IMR-90 (cell line): ENCODE results near the gene CCL13. TPM values are rescaled to one million over a fixed set of nuclear protein-coding genes. Genes with fewer than 3 reads are reported as not detected.

ENCODE experiments used
- ATAC-seq: fragments of 200-7000 bp; cut with Tn5 transposase; 2 replicates; pipeline ENCODE4 v1.9.1; 2020; ENCODE audit warnings: low read depth, mild to moderate bottlenecking, moderate library complexity
- BruUV-seq: library from RNA; stranded (reverse); fragments of 400-500 nt; replicated peaks from 2 replicates; lab custom pipeline; 2021; lab: Mats Ljungman, UMichigan
- CTCF ChIA-PET: fragments of 300-600 bp; formaldehyde crosslinking; extraction: SDS; loops from one replicate; lab custom pipeline; 2021; ENCODE audit warnings: antibody characterized with exemption; lab: Yijun Ruan, JAX
- POLR2A ChIA-PET: fragments of 300-600 bp; sonication (Branson Sonifier 250); formaldehyde crosslinking; loops from one replicate; lab custom pipeline; 2022; ENCODE audit warnings: antibody characterized with exemption; ENCODE audit not compliant: unreplicated experiment; lab: Charles Lee
- DNase-seq: peaks from one replicate; pipeline ENCODE4 v3.0.0; 2013
- H2AFZ ChIP-seq: replicated peaks from 2 replicates; pipeline ENCODE3; 2013; ENCODE audit warnings: low read length, mild to moderate bottlenecking; ENCODE audit not compliant: poor library complexity
- H2AK5ac ChIP-seq: 2 replicates; pipeline ENCODE4 v1.6.1; 2013; ENCODE audit warnings: low read depth, low read length, inconsistent platforms
- H2AK9ac ChIP-seq: replicated peaks from 2 replicates; pipeline ENCODE3; 2013; ENCODE audit warnings: mild to moderate bottlenecking, low read depth, low read length, moderate library complexity; ENCODE audit not compliant: poor library complexity
- H2BK120ac ChIP-seq: 2 replicates; pipeline ENCODE4 v1.6.1; 2013; ENCODE audit warnings: low read depth, low read length, inconsistent platforms
- H2BK15ac ChIP-seq: 3 replicates; pipeline ENCODE4 v1.6.1; 2013; ENCODE audit warnings: low read depth, low read length, inconsistent platforms
- H2BK20ac ChIP-seq: 2 replicates; pipeline ENCODE4 v1.6.1; 2013; ENCODE audit warnings: low read depth, mild to moderate bottlenecking, inconsistent platforms, low read length, moderate library complexity
- H2BK5ac ChIP-seq: 2 replicates; pipeline ENCODE4 v1.6.1; 2013; ENCODE audit warnings: mild to moderate bottlenecking, low read depth, low read length, inconsistent platforms; ENCODE audit not compliant: poor library complexity, severe bottlenecking
- H3K14ac ChIP-seq: replicated peaks from 2 replicates; pipeline ENCODE4 v1.6.1; 2013; ENCODE audit warnings: low read depth, low read length, inconsistent platforms
- H3K18ac ChIP-seq: 2 replicates; pipeline ENCODE4 v1.6.1; 2013; ENCODE audit warnings: low read depth, low read length, control low read depth
- H3K23ac ChIP-seq: 2 replicates; pipeline ENCODE4 v1.6.1; 2013; ENCODE audit warnings: low read depth, low read length, inconsistent platforms
- H3K27ac ChIP-seq: 2 replicates; pipeline ENCODE4 v1.5.1; 2013; ENCODE audit warnings: mild to moderate bottlenecking, control low read depth, low read length; ENCODE audit not compliant: insufficient read depth
- H3K27me3 ChIP-seq: 2 replicates; pipeline ENCODE4 v1.6.1; 2013; ENCODE audit warnings: low read length; ENCODE audit not compliant: control insufficient read depth, insufficient read depth
- H3K36me3 ChIP-seq: 2 replicates; pipeline ENCODE4 v1.6.1; 2013; ENCODE audit warnings: low read length, mixed read lengths; ENCODE audit not compliant: control insufficient read depth, insufficient read depth
- H3K4ac ChIP-seq: 2 replicates; pipeline ENCODE4 v1.6.1; 2013; ENCODE audit warnings: low read depth, low read length, inconsistent platforms
- H3K4me1 ChIP-seq: 2 replicates; pipeline ENCODE4 v1.6.1; 2013; ENCODE audit warnings: low read length, mixed read lengths; ENCODE audit not compliant: control insufficient read depth, insufficient read depth
- H3K4me2 ChIP-seq: 2 replicates; pipeline ENCODE4 v1.6.1; 2013; ENCODE audit warnings: low read depth, mild to moderate bottlenecking, control low read depth, low read length, moderate library complexity
- H3K4me3 ChIP-seq: 2 replicates; pipeline ENCODE4 v1.5.1; 2013; ENCODE audit warnings: low read depth, mild to moderate bottlenecking, control low read depth, low read length, moderate library complexity; ENCODE audit not compliant: insufficient read depth
- H3K56ac ChIP-seq: 2 replicates; pipeline ENCODE4 v1.6.1; 2013; ENCODE audit warnings: low read length, inconsistent platforms; ENCODE audit not compliant: insufficient read depth; ENCODE audit errors: extremely low read depth
- H3K79me1 ChIP-seq, 2 experiments: 2 replicates each; pipeline ENCODE4 v1.6.1; 2013; ENCODE audit warnings: low read length in 2 of 2, inconsistent platforms in 1 of 2, low read depth in 1 of 2
- H3K9ac ChIP-seq: 2 replicates; pipeline ENCODE4 v1.6.1; 2013; ENCODE audit warnings: low read depth, low read length, control low read depth
- H3K9me1 ChIP-seq: 2 replicates; pipeline ENCODE4 v1.6.1; 2013; ENCODE audit warnings: low read length, inconsistent platforms; ENCODE audit not compliant: insufficient read depth
- H3K9me3 ChIP-seq: 2 replicates; pipeline ENCODE4 v1.6.1; 2013; ENCODE audit warnings: low read length; ENCODE audit not compliant: control insufficient read depth, insufficient read depth
- H4K20me1 ChIP-seq: 2 replicates; pipeline ENCODE4 v1.6.1; 2013; ENCODE audit warnings: low read length, inconsistent platforms; ENCODE audit not compliant: insufficient read depth
- H4K5ac ChIP-seq: 2 replicates; pipeline ENCODE4 v1.6.1; 2013; ENCODE audit warnings: mild to moderate bottlenecking, low read depth, low read length, control low read depth
- H4K8ac ChIP-seq, 2 experiments: 2 replicates each; pipeline ENCODE4 v1.6.1; 2013; ENCODE audit warnings: low read depth in 2 of 2, low read length in 2 of 2, control low read depth in 1 of 2, inconsistent platforms in 1 of 2
- H4K91ac ChIP-seq: 2 replicates; pipeline ENCODE4 v1.6.1; 2013; ENCODE audit warnings: low read depth, low read length, inconsistent platforms; ENCODE audit not compliant: insufficient read depth
- BHLHE40 ChIP-seq: fragments of 150-350 bp; IDR thresholded peaks from 2 replicates; pipeline ENCODE4 v1.6.1; 2016; ENCODE audit warnings: mild to moderate bottlenecking, low read depth, low read length
- CEBPB ChIP-seq: IDR thresholded peaks from 2 replicates; pipeline ENCODE4 v1.6.1; 2012; ENCODE audit warnings: low read depth, low read length, improper control_type of control experiment
- CHD1 ChIP-seq: IDR thresholded peaks from 2 replicates; pipeline ENCODE4 v1.6.1; 2012; ENCODE audit warnings: low read depth, low read length, improper control_type of control experiment
- CTCF ChIP-seq: conservative IDR thresholded peaks from 2 replicates; pipeline ENCODE4 v1.5.1; 2012; ENCODE audit warnings: mild to moderate bottlenecking, low read depth, low read length, improper control_type of control experiment
- ELK1 ChIP-seq: fragments of 150-350 bp; IDR thresholded peaks from 2 replicates; pipeline ENCODE4 v1.6.1; 2016; ENCODE audit warnings: low read depth, mild to moderate bottlenecking, low read length, moderate library complexity, borderline replicate concordance
- FOS ChIP-seq: fragments of 150-350 bp; IDR thresholded peaks from 2 replicates; pipeline ENCODE4 v1.6.1; 2016; ENCODE audit warnings: low read depth, low read length
- MAFK ChIP-seq: IDR thresholded peaks from 2 replicates; pipeline ENCODE4 v1.6.1; 2012; ENCODE audit warnings: low read depth, low read length, improper control_type of control experiment
- MAZ ChIP-seq: IDR thresholded peaks from 2 replicates; pipeline ENCODE4 v1.6.1; 2012; ENCODE audit warnings: low read depth, mild to moderate bottlenecking, low read length, improper control_type of control experiment, moderate library complexity, borderline replicate concordance
- MXI1 ChIP-seq: IDR thresholded peaks from 2 replicates; pipeline ENCODE4 v1.6.1; 2012; ENCODE audit warnings: low read depth, mild to moderate bottlenecking, low read length, moderate library complexity, borderline replicate concordance
- NFE2L2 ChIP-seq: fragments of 150-350 bp; IDR thresholded peaks from 2 replicates; pipeline ENCODE4 v1.6.1; 2016; ENCODE audit warnings: low read depth, mild to moderate bottlenecking, low read length
- POLR2A ChIP-seq: IDR thresholded peaks from 2 replicates; pipeline ENCODE4 v1.6.1; 2012; ENCODE audit warnings: mild to moderate bottlenecking, low read depth, low read length
- RAD21 ChIP-seq: IDR thresholded peaks from 2 replicates; pipeline ENCODE4 v1.6.1; 2012; ENCODE audit warnings: low read length, improper control_type of control experiment
- RCOR1 ChIP-seq: IDR thresholded peaks from 2 replicates; pipeline ENCODE4 v1.6.1; 2012; ENCODE audit warnings: mild to moderate bottlenecking, low read length, improper control_type of control experiment; ENCODE audit not compliant: insufficient replicate concordance
- RFX5 ChIP-seq: IDR thresholded peaks from 2 replicates; pipeline ENCODE4 v1.8.0; 2012; ENCODE audit warnings: low read depth, mild to moderate bottlenecking, low read length, moderate library complexity
- SMC3 ChIP-seq: fragments of 150-350 bp; IDR thresholded peaks from 2 replicates; pipeline ENCODE4 v1.6.1; 2016; ENCODE audit warnings: low read depth, mild to moderate bottlenecking, antibody characterized with exemption, low read length, moderate library complexity
- USF2 ChIP-seq: fragments of 150-350 bp; IDR thresholded peaks from 2 replicates; pipeline ENCODE4 v1.6.1; 2017; ENCODE audit warnings: mild to moderate bottlenecking, antibody characterized with exemption, low read length, low read depth
- WGBS, 2 experiments: methylation state at CpG; one replicate each; pipeline versions ENCODE4 v1.1.5 to v1.1.7; 2013; ENCODE audit warnings: missing lambda C conversion rate in 2 of 2; ENCODE audit not compliant: insufficient read length in 1 of 2; ENCODE audit errors: extremely low coverage in 2 of 2; 5-methylcytosine and 5-hydroxymethylcytosine counted together
- dilution Hi-C: fragments of 300-500 bp; cut with HindIII; formaldehyde crosslinking; loops from one replicate; pipeline ENCODE4 v1.14.3; 2018; ENCODE audit warnings: low sequenced_read_pairs; ENCODE audit not compliant: unreplicated experiment
- in situ Hi-C: fragments of 300-500 bp; cut with MboI; formaldehyde crosslinking; loops from 3 replicates; pipeline ENCODE4 v1.14.3; 2019; ENCODE audit warnings: low sequenced_read_pairs, inconsistent platforms, mixed read lengths
- intact Hi-C: fragments of 100-400 bp; cut with micrococcal nuclease; formaldehyde crosslinking; loops from 2 replicates; pipeline ENCODE4 v1.10.0; 2022
- polyA plus RNA-seq, 3 experiments: library from polyadenylated mRNA; depleted of rRNA; stranded (reverse); fragments of >200 nt; gene quantifications; 2 replicates each; pipeline ENCODE4 v1.2.3, GENCODE V29; 2012; ENCODE audit warnings: low replicate concordance in 1 of 3
- total RNA-seq: library from RNA; depleted of rRNA; stranded (reverse); fragments of >200 nt; gene quantifications from 2 replicates; pipeline ENCODE4 v1.2.3, GENCODE V29; 2012

Gene CCL13
- total and polyA plus RNA-seq, 2 of the 4 experiments (the other 2 are of a cell fraction): 0.18 TPM; not detected in 1

- Histone ChIP-seq H2AK9ac (no peak overlapping the region), H3K4me2 (no peak overlapping the region), H3K27ac (no peak overlapping the region), H3K9me3 (no peaks in the 10 kb centered on the region), H3K27me3 (peaks cover under 1% of the 10 kb centered on the region; the same call in 1 of the 2 replicates), H2BK20ac (no peak overlapping the region), H3K56ac (no peak overlapping the region), H3K4me3 (no peak overlapping the region), H3K9ac (no peak overlapping the region), H3K4ac (no peak overlapping the region), H2AK5ac (no peak overlapping the region), H2BK15ac (no peak overlapping the region), H4K8ac (no peak overlapping the region), H2AFZ (no peak overlapping the region), H4K91ac (no peak overlapping the region), H3K18ac (no peak overlapping the region), H3K79me1 (no peaks in the 10 kb centered on the region), H3K4me1 (no peaks in the 10 kb centered on the region), H3K14ac (no peak overlapping the region), H3K23ac (no peak overlapping the region), H2BK5ac (no peak overlapping the region), H4K20me1 (no peaks in the 10 kb centered on the region), H3K36me3 (no peaks in the 10 kb centered on the region), H4K5ac (no peak overlapping the region), H3K9me1 (no peaks in the 10 kb centered on the region), H2BK120ac (no peak overlapping the region)
- ChIA-PET CTCF (no interaction called here), POLR2A (no interaction called here)
- BruUV-seq: no TSS peak
- no peak for ATAC-seq
- TF ChIP-seq MXI1 (no peak), FOS (no peak), RFX5 (no peak), CHD1 (no peak), RAD21 (no peak), CEBPB (no peak), BHLHE40 (no peak), MAFK (no peak), ELK1 (no peak), POLR2A (no peak), NFE2L2 (no peak), MAZ (no peak), SMC3 (no peak), RCOR1 (no peak), CTCF (no peak), USF2 (no peak)
- intact Hi-C loops (no loop called here), dilution Hi-C loops (no loop called here), in situ Hi-C loops (loop anchor here (25.0 kb wide), 1 partner anchor 1131 kb away; the partner anchor contains the start of gene SLFN12L)
- WGBS, 2 experiments: no CpG with 5 or more reads among the region's 6 CpGs
- DNase-seq: no peak
These were observed 49.9 kb downstream of the CCL13 start for GRCh38 chr17:34406226-34406625.
